SK-N-SH (cell line): ENCODE data around the gene KCTD19. TPM values are rescaled to one million over a fixed set of nuclear protein-coding genes. Genes with fewer than 3 reads are reported as not detected.

Experiments used
- CTCF ChIA-PET: fragments of 300-600, 350-600 bp; formaldehyde crosslinking; extraction: SDS; loops from one replicate; lab custom pipeline; 2021; lab: Yijun Ruan, JAX
- POLR2A ChIA-PET: fragments of 350-600 bp; sonication (Branson Sonifier 250); formaldehyde crosslinking; extraction: SDS; loops from one replicate; lab custom pipeline; 2020; ENCODE audit warnings: antibody characterized with exemption, inconsistent platforms; lab: Yijun Ruan, JAX
- DNase-seq: peaks from one replicate; pipeline ENCODE4 v3.0.0; 2012
- H2AFZ ChIP-seq: fragments of 200-600 bp; sonication (generic); 2 replicates; pipeline ENCODE4 v1.8.1; 2016; ENCODE audit warnings: antibody characterized with exemption, mild to moderate bottlenecking, low read depth
- H3F3A ChIP-seq: fragments of 200-600 bp; sonication (generic); replicated peaks from 2 replicates; pipeline ENCODE3; 2016; ENCODE audit warnings: antibody characterized with exemption, mild to moderate bottlenecking; ENCODE audit not compliant: insufficient read depth
- H3K27ac ChIP-seq, 2 experiments: fragments of 200-500 bp in 1 of 2; fragments of 200-600 bp in 1 of 2; sonication (Bioruptor generic) in 1 of 2; sonication (generic), shearing (Covaris generic) in 1 of 2; 2 replicates each; pipeline versions ENCODE4 v1.5.1 to v1.6.1; 2014 to 2016; ENCODE audit warnings: low read depth in 2 of 2, inconsistent platforms in 1 of 2, low read length in 1 of 2, mild to moderate bottlenecking in 1 of 2, mixed read lengths in 1 of 2
- H3K27me3 ChIP-seq: fragments of 200-600 bp; sonication (generic), shearing (Covaris generic); 2 replicates; pipeline ENCODE4 v1.6.1; 2016; ENCODE audit warnings: mixed run types; ENCODE audit not compliant: insufficient read depth
- H3K36me3 ChIP-seq, 2 experiments: fragments of 200-500 bp in 1 of 2; fragments of 200-600 bp in 1 of 2; sonication (Bioruptor generic) in 1 of 2; sonication (generic) in 1 of 2; replicated peaks in 1 of 2; 2 replicates each; pipeline versions ENCODE3 to v1.5.1; 2014 to 2016; ENCODE audit warnings: low read length in 1 of 2, mild to moderate bottlenecking in 1 of 2; ENCODE audit not compliant: insufficient read depth in 2 of 2, control insufficient read depth in 1 of 2
- H3K4me1 ChIP-seq, 2 experiments: fragments of 200-500 bp in 1 of 2; fragments of 200-600 bp in 1 of 2; sonication (Bioruptor generic) in 1 of 2; sonication (generic), shearing (Covaris generic) in 1 of 2; 2 replicates each; pipeline versions ENCODE4 v1.5.1 to v1.6.1; 2014 to 2016; ENCODE audit warnings: low read depth in 1 of 2, low read length in 1 of 2, mixed run types in 1 of 2; ENCODE audit not compliant: insufficient read depth in 2 of 2, control insufficient read depth in 1 of 2
- H3K4me2 ChIP-seq: fragments of 200-600 bp; sonication (generic), shearing (Covaris generic); 2 replicates; pipeline ENCODE4 v1.6.1; 2017; ENCODE audit warnings: mixed run types
- H3K4me3 ChIP-seq, 2 experiments: fragments of 200-500 bp in 1 of 2; fragments of 200-600 bp in 1 of 2; sonication (Bioruptor generic) in 1 of 2; sonication (generic), shearing (Covaris generic) in 1 of 2; 2 replicates each; pipeline versions ENCODE4 v1.5.1 to v1.8.1; 2014 to 2016; ENCODE audit warnings: low read depth in 2 of 2, inconsistent platforms in 1 of 2, low read length in 1 of 2, mild to moderate bottlenecking in 1 of 2, mixed read lengths in 1 of 2, moderate library complexity in 1 of 2
- H3K79me2 ChIP-seq: fragments of 200-600 bp; sonication (generic); 2 replicates; pipeline ENCODE4 v1.8.1; 2017; ENCODE audit warnings: mild to moderate bottlenecking; ENCODE audit not compliant: insufficient read depth
- H3K9ac ChIP-seq: fragments of 200-600 bp; sonication (generic); 2 replicates; pipeline ENCODE4 v1.6.1; 2017; ENCODE audit warnings: mixed run types
- H3K9me2 ChIP-seq: fragments of 200-600 bp; sonication (generic); 2 replicates; pipeline ENCODE4 v1.6.1; 2017; ENCODE audit warnings: mixed run types
- H3K9me3 ChIP-seq: fragments of 200-600 bp; sonication (generic); 2 replicates; pipeline ENCODE4 v1.6.1; 2017; ENCODE audit warnings: mixed run types, mild to moderate bottlenecking, moderate library complexity
- H4K20me1 ChIP-seq: fragments of 200-600 bp; sonication (generic); 2 replicates; pipeline ENCODE4 v1.6.1; 2017; ENCODE audit warnings: mild to moderate bottlenecking, mixed run types; ENCODE audit not compliant: insufficient read depth
- EP300 ChIP-seq, 2 experiments: IDR thresholded peaks; 2 replicates each; pipeline versions ENCODE4 v1.4.0 to v1.6.1; 2012; ENCODE audit warnings: borderline replicate concordance in 1 of 2, low read depth in 1 of 2, low read length in 1 of 2
- FOSL2 ChIP-seq: IDR thresholded peaks from 2 replicates; pipeline ENCODE4 v1.4.0; 2012; ENCODE audit warnings: low read depth, mild to moderate bottlenecking, moderate library complexity, borderline replicate concordance
- GABPA ChIP-seq: IDR thresholded peaks from 2 replicates; pipeline ENCODE4 v1.4.0; 2012; ENCODE audit warnings: low read depth, mild to moderate bottlenecking
- GATA2 ChIP-seq: sonication (generic); formaldehyde crosslinking; IDR thresholded peaks from 2 replicates; pipeline ENCODE4 v1.5.0; 2020; ENCODE audit warnings: mild to moderate bottlenecking, missing genetic modification reagents
- MEF2A ChIP-seq: IDR thresholded peaks from 2 replicates; pipeline ENCODE4 v1.4.0; 2012; ENCODE audit warnings: low read depth, borderline replicate concordance
- MXI1 ChIP-seq: IDR thresholded peaks from 2 replicates; pipeline ENCODE4 v1.6.1; 2012; ENCODE audit warnings: mild to moderate bottlenecking, low read depth, low read length, improper control_type of control experiment
- NFIC ChIP-seq: IDR thresholded peaks from 2 replicates; pipeline ENCODE4 v1.4.0; 2012; ENCODE audit warnings: borderline replicate concordance
- NRF1 ChIP-seq: IDR thresholded peaks from 2 replicates; pipeline ENCODE4 v1.6.1; 2012; ENCODE audit warnings: low read depth, mild to moderate bottlenecking, low read length
- RFX5 ChIP-seq: IDR thresholded peaks from 2 replicates; pipeline ENCODE4 v1.6.1; 2012; ENCODE audit warnings: mild to moderate bottlenecking, improper control_type of control experiment, low read length
- RXRA ChIP-seq: IDR thresholded peaks from 2 replicates; pipeline ENCODE4 v1.4.0; 2012; ENCODE audit warnings: low read depth, mild to moderate bottlenecking, borderline replicate concordance
- SIN3A ChIP-seq: IDR thresholded peaks from 2 replicates; pipeline ENCODE4 v1.6.1; 2012; ENCODE audit warnings: low read depth, mild to moderate bottlenecking, low read length, moderate library complexity, borderline replicate concordance
- SMC3 ChIP-seq: IDR thresholded peaks from 2 replicates; pipeline ENCODE4 v1.6.1; 2012; ENCODE audit warnings: low read depth, low read length, improper control_type of control experiment
- TAF1 ChIP-seq: IDR thresholded peaks from 2 replicates; pipeline ENCODE4 v1.6.1; 2012; ENCODE audit warnings: low read depth, mild to moderate bottlenecking, low read length, moderate library complexity, borderline replicate concordance
- TEAD4 ChIP-seq: IDR thresholded peaks from 2 replicates; pipeline ENCODE4 v1.4.0; 2012; ENCODE audit warnings: mild to moderate bottlenecking, borderline replicate concordance; ENCODE audit not compliant: insufficient read depth
- YY1 ChIP-seq: IDR thresholded peaks from 2 replicates; pipeline ENCODE4 v1.4.0; 2012; ENCODE audit warnings: low read depth, mild to moderate bottlenecking
- WGBS: methylation state at CpG from one replicate; pipeline ENCODE4 v1.1.6; 2017; ENCODE audit warnings: low lambda C conversion rate; 5-methylcytosine and 5-hydroxymethylcytosine counted together
- polyA plus RNA-seq, 3 experiments: library from polyadenylated mRNA; depleted of rRNA; stranded (reverse); fragments of >200 nt; gene quantifications; 2 replicates each; pipeline ENCODE4 v1.2.3, GENCODE V29; 2012
- TF ChIP-seq, protein P1 (sequence below): fragments of 150-350 bp; IDR thresholded peaks from 2 replicates; pipeline ENCODE4 v1.6.1; 2016; ENCODE audit warnings: mild to moderate bottlenecking, low read depth, low read length
- TF ChIP-seq, protein P2 (sequence below): IDR thresholded peaks from 2 replicates; pipeline ENCODE4 v1.4.0; 2012; ENCODE audit warnings: low read depth, borderline replicate concordance
- TF ChIP-seq, protein P3 (sequence below): IDR thresholded peaks from 2 replicates; pipeline ENCODE4 v1.4.0; 2012; ENCODE audit warnings: low read depth
- TF ChIP-seq, protein P4 (sequence below): fragments of 150-350 bp; IDR thresholded peaks from 2 replicates; pipeline ENCODE4 v1.6.1; 2017; ENCODE audit warnings: antibody characterized with exemption, low read length, low read depth, borderline replicate concordance

KCTD19 gene
- polyA plus RNA-seq, 1 of the 3 experiments (the other 2 are of a cell fraction): 1.8 TPM

DNA sequence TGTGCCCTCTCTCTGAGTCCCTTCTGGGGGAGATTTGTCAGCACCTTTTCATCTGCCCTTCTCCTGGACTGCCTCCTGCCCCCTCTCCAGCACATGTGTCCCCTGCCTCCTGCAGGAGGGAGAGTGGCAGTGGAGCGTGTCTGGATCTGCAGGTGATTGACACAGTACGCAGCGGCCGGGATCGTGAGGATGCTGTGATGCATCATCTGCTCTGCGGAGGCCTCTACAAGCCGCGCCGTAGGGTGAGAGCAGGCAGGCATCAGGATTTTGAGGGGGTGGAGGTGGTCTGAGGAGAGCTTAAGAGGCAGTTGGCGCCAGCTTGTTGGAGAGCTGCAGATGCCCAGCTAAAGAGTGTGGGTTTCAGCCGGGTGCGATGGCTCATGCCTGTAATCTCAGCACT is 66.8 kb downstream of the KCTD19 start:
- POLR2A ChIA-PET: no interaction called here

DNA sequence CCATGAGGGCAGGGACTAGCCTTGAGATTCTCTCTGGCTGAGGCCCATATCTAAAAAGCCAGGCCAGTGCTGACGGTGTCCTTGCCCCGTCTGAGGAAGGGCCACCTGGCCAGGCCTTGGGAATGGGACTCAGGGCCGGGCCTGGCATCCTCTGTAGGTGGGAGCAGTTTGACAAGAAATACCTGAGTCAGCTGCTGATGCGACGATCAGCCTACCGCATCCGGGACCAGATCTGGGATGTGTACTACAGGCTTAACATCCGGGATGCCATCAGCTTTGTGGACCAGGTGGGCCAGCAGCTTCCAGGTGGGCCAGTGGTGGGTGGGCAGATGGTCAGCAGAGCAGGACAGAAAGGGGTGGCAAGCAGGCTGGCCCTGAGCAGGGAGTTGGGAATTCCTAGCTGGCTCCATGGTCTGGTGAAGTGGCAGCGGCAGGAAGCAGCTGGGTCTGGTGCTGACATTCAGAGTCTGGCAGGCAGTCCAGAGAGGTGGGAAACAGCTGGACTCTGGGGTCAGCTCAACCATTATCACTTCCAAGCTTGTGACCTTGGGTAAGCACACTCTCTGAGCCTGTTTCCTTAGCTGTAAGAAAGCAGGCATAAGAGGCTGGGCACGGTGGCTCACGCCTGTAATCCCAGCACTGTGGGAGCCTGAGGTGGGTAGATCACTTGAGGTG is 68.2 kb downstream of the KCTD19 start:
- WGBS: 94% methylated on average over 11 of the region's 11 CpGs
- no peak overlapping the region for H3K9ac ChIP-seq
- CTCF ChIA-PET: interaction anchor here (0.5 to 1.5 kb wide), 3 partner anchors 10 to 597 kb away, joined by 3 to 8 read pairs (median 3); partner anchors contain the start of gene SLC9A5

More for the DNA sequence above, 66.8 kb downstream of the KCTD19 start:
- Histone ChIP-seq H3K4me2 (no peak overlapping the region), H3K9ac (no peak overlapping the region), H2AFZ (no peak overlapping the region), H3K9me2 (no peaks in the 10 kb centered on the region), H3K27ac (no peak overlapping the region; a peak in 1 of 4 replicates), H4K20me1 (no peaks in the 10 kb centered on the region), H3K27me3 (no peaks in the 10 kb centered on the region), H3F3A (no peaks in the 10 kb centered on the region), H3K4me1 (peaks cover 0 to 8% of the 10 kb centered on the region in 2 experiments; a peak in 1 of 4 replicates), H3K4me3 (no peak overlapping the region), H3K79me2 (no peaks in the 10 kb centered on the region), H3K9me3 (no peaks in the 10 kb centered on the region), H3K36me3 (no peaks in the 10 kb centered on the region)
- no peak for DNase-seq
- 98% methylated on average over 12 of the region's 12 CpGs for WGBS
- CTCF ChIA-PET: interaction anchor here (1.1 to 2.2 kb wide), 10 partner anchors 11 to 302 kb away, joined by 4 to 24 read pairs (median 6); partner anchors contain the start of genes KCTD19, LRRC36 and PLEKHG4
- TF ChIP-seq NFIC: no peak
- TF ChIP-seq NRF1: no peak
- TF ChIP-seq FOSL2: no peak
- TF ChIP-seq GABPA: no peak
- no peak for TF ChIP-seq MEF2A
- TF ChIP-seq, protein P1, sequence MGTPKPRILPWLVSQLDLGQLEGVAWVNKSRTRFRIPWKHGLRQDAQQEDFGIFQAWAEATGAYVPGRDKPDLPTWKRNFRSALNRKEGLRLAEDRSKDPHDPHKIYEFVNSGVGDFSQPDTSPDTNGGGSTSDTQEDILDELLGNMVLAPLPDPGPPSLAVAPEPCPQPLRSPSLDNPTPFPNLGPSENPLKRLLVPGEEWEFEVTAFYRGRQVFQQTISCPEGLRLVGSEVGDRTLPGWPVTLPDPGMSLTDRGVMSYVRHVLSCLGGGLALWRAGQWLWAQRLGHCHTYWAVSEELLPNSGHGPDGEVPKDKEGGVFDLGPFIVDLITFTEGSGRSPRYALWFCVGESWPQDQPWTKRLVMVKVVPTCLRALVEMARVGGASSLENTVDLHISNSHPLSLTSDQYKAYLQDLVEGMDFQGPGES: no peak
- TF ChIP-seq EP300 (IDR thresholded peaks at IDR 0.05; ENCODE audit: borderline replicate concordance in 1 of 2, low read depth in 1 of 2, low read length in 1 of 2): no peak
- TF ChIP-seq SMC3: no peak
- TF ChIP-seq, protein P2, sequence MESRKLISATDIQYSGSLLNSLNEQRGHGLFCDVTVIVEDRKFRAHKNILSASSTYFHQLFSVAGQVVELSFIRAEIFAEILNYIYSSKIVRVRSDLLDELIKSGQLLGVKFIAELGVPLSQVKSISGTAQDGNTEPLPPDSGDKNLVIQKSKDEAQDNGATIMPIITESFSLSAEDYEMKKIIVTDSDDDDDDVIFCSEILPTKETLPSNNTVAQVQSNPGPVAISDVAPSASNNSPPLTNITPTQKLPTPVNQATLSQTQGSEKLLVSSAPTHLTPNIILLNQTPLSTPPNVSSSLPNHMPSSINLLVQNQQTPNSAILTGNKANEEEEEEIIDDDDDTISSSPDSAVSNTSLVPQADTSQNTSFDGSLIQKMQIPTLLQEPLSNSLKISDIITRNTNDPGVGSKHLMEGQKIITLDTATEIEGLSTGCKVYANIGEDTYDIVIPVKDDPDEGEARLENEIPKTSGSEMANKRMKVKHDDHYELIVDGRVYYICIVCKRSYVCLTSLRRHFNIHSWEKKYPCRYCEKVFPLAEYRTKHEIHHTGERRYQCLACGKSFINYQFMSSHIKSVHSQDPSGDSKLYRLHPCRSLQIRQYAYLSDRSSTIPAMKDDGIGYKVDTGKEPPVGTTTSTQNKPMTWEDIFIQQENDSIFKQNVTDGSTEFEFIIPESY: no peak
- TF ChIP-seq, protein P3, sequence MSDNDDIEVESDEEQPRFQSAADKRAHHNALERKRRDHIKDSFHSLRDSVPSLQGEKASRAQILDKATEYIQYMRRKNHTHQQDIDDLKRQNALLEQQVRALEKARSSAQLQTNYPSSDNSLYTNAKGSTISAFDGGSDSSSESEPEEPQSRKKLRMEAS: no peak
- TF ChIP-seq YY1: no peak
- no peak for TF ChIP-seq MXI1
- no peak for TF ChIP-seq RXRA
- TF ChIP-seq GATA2 (CRISPR knock-in tag): no peak
- TF ChIP-seq TEAD4: no peak
- TF ChIP-seq TAF1: no peak
- no peak for TF ChIP-seq SIN3A
- no peak for TF ChIP-seq RFX5

More for the DNA sequence above, 68.2 kb downstream of the KCTD19 start:
- Histone ChIP-seq H3K9me3 (no peaks in the 10 kb centered on the region), H3K27ac (no peak overlapping the region), H3K4me2 (no peak overlapping the region), H3F3A (no peaks in the 10 kb centered on the region), H3K4me3 (no peak overlapping the region), H3K27me3 (no peaks in the 10 kb centered on the region), H3K36me3 (no peaks in the 10 kb centered on the region), H3K4me1 (peaks cover 0 to 8% of the 10 kb centered on the region in 2 experiments; a peak in 1 of 4 replicates), H4K20me1 (no peaks in the 10 kb centered on the region), H2AFZ (no peak overlapping the region), H3K79me2 (no peaks in the 10 kb centered on the region), H3K9me2 (no peaks in the 10 kb centered on the region)
- DNase-seq: no peak
- POLR2A ChIA-PET: no interaction called here
- TF ChIP-seq, protein P4, sequence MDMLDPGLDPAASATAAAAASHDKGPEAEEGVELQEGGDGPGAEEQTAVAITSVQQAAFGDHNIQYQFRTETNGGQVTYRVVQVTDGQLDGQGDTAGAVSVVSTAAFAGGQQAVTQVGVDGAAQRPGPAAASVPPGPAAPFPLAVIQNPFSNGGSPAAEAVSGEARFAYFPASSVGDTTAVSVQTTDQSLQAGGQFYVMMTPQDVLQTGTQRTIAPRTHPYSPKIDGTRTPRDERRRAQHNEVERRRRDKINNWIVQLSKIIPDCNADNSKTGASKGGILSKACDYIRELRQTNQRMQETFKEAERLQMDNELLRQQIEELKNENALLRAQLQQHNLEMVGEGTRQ: no peak
